Suprapubic skin (tissue), 4 donors: ENCODE data around the gene CELSR1.

Experiments used
- CTCF ChIP-seq, 2 donors: fragments of 200-600 bp in 1 of 2; fragments of 450-650 bp in 1 of 2; sonication (generic) in 1 of 2; IDR thresholded peaks; one replicate each; pipeline ENCODE4 v1.5.1; 2016 to 2019; ENCODE audit warnings: antibody characterized with exemption in 2 of 2, mild to moderate bottlenecking in 1 of 2, moderate library complexity in 1 of 2
- EP300 ChIP-seq: sonication (generic); formaldehyde crosslinking; IDR thresholded peaks from one replicate; pipeline ENCODE4 v1.6.1; 2017; ENCODE audit warnings: antibody characterized with exemption
- POLR2A ChIP-seq, 2 donors: fragments of 450-650 bp; IDR thresholded peaks; one replicate each; pipeline ENCODE4 v1.6.1; 2017; ENCODE audit warnings: antibody characterized with exemption in 2 of 2, mild to moderate bottlenecking in 2 of 2, moderate library complexity in 2 of 2
- POLR2AphosphoS5 ChIP-seq, 3 donors: sonication (generic); formaldehyde crosslinking; IDR thresholded peaks; one replicate each; pipeline ENCODE4 v1.6.1; 2017; ENCODE audit warnings: antibody characterized with exemption in 3 of 3

GRCh38 chr22:46401370-46401769 is 136.1 kb downstream of the CELSR1 start:
- no peak for TF ChIP-seq POLR2A (IDR thresholded peaks at IDR 0.05)
- no peak for TF ChIP-seq CTCF (IDR thresholded peaks at IDR 0.05)
- TF ChIP-seq EP300: no peak
- TF ChIP-seq POLR2AphosphoS5 (IDR thresholded peaks at IDR 0.05): no peak
